ENCODE results near the gene PILRB.
"Not testable (repeated sequence)": the region's sequence is repeated elsewhere in the genome, so short reads cannot be mapped to it uniquely, and the experiment has no call there.

PILRB gene

GRCh38 chr7:100358027-100358856 is at the start of gene PILRB:
Gene PILRB (plus strand): TSS chr7:100358117. CDS start chr7:100358303, 186 bp downstream.
- DNase-seq (ENCODE audit: low read depth) = no peak

- DNase-seq (ENCODE audit: low read depth) = not testable (repeated sequence)
Observed at GRCh38 chr7:100318329-100318728, 39.6 kb upstream of the PILRB start.

- not testable (repeated sequence) for DNase-seq (ENCODE audit: low read depth)
Observed at GRCh38 chr7:100321648-100322047, 36.3 kb upstream of the PILRB start.

GRCh38 chr7:100324194-100324593 is 33.7 kb upstream of the PILRB start:
- DNase-seq (ENCODE audit: low read depth) = not testable (repeated sequence)

- not testable (repeated sequence) for DNase-seq (ENCODE audit: low read depth)
Observed at GRCh38 chr7:100325671-100326070, 32.2 kb upstream of the PILRB start.

- DNase-seq (ENCODE audit: low read depth) = not testable (repeated sequence)
Observed at GRCh38 chr7:100326914-100327313, 31.0 kb upstream of the PILRB start.

- DNase-seq (ENCODE audit: low read depth) = peak; percentile 89
Observed at GRCh38 chr7:100335566-100336466, 22.1 kb upstream of the PILRB start.

- not testable (repeated sequence) for DNase-seq (ENCODE audit: low read depth)
Observed at GRCh38 chr7:100338083-100338696, 19.7 kb upstream of the PILRB start.

- DNase-seq (ENCODE audit: low read depth) = not testable (repeated sequence)
Observed at GRCh38 chr7:100341286-100341685, 16.6 kb upstream of the PILRB start.

GRCh38 chr7:100342765-100343164 is 15.2 kb upstream of the PILRB start:
- no peak for DNase-seq (ENCODE audit: low read depth)

- DNase-seq (ENCODE audit: low read depth) = not testable (repeated sequence)
Observed at GRCh38 chr7:100344124-100344559, 13.8 kb upstream of the PILRB start.

GRCh38 chr7:100344560-100345287 is 13.2 kb upstream of the PILRB start:
- DNase-seq (ENCODE audit: low read depth) = peak; percentile 75

- peak; percentile 36 for DNase-seq (ENCODE audit: low read depth)
Observed at GRCh38 chr7:100345288-100345672, 12.6 kb upstream of the PILRB start.

- DNase-seq (ENCODE audit: low read depth) = no peak
Observed at GRCh38 chr7:100346921-100347320, 11.0 kb upstream of the PILRB start.

- no peak for DNase-seq (ENCODE audit: low read depth)
Observed at GRCh38 chr7:100348805-100349204, 9.1 kb upstream of the PILRB start.

- no peak for DNase-seq (ENCODE audit: low read depth)
Observed at GRCh38 chr7:100349757-100350156, 8.2 kb upstream of the PILRB start.

GRCh38 chr7:100351657-100352058 is 6.3 kb upstream of the PILRB start:
- DNase-seq (ENCODE audit: low read depth) = no peak

- DNase-seq (ENCODE audit: low read depth) = not testable (repeated sequence)
Observed at GRCh38 chr7:100352230-100352781, 5.6 kb upstream of the PILRB start.

GRCh38 chr7:100352984-100353684 is 4.8 kb upstream of the PILRB start:
- no peak for DNase-seq (ENCODE audit: low read depth)

- DNase-seq (ENCODE audit: low read depth) = no peak
Observed at GRCh38 chr7:100353685-100354330, 4.1 kb upstream of the PILRB start.
